ENCODE results near the gene POU5F1. TPM values are rescaled to one million over a fixed set of nuclear protein-coding genes. Genes with fewer than 3 reads are reported as not detected.
"Not testable (repeated sequence)": the region's sequence is repeated elsewhere in the genome, so short reads cannot be mapped to it uniquely, and the experiment has no call there.

Gene POU5F1
- total RNA-seq, 1 experiment from 2014 or later: 1.1 TPM

DNA sequence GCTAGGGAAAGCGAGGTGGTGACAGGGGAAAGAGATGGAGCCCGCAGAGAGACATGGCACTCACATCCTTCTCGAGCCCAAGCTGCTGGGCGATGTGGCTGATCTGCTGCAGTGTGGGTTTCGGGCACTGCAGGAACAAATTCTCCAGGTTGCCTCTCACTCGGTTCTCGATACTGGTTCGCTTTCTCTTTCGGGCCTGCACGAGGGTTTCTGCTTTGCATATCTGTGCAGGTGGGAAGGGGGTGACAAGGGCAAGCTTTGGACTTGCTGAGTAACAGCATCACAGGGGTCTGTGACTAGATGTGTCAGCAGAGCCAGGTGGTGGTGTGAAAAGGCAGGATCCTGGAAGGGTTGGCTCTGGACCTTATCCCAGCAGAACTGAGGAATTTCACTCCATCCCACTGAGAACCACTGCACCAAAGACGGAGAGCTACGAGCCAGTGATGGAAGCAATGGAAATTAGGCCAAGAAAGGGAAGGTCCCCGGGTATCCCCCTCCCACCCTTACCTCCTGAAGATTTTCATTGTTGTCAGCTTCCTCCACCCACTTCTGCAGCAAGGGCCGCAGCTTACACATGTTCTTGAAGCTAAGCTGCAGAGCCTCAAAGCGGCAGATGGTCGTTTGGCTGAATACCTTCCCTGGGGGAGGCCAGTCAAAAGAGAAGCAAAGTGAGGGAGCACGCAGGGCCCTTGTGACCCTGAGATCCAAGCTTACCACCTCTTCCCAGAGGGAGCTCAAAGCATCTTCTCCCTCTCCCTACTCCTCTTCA lies 5.2 kb downstream of the POU5F1 start:
- H3K36me3 ChIP-seq (ENCODE audit: control insufficient read depth, insufficient read depth, low read length); intact Hi-C loops (cut with micrococcal nuclease; ENCODE audit: unreplicated experiment); H3K27me3 ChIP-seq (ENCODE audit: control insufficient read depth, insufficient read depth, low read length); in situ Hi-C loops (cut with HindIII; ENCODE audit: low pct_unique_long_range_greater_than_20kb, low sequenced_read_pairs); BruUV-seq (replicated peaks); CTCF ChIA-PET; DNase-seq (ENCODE audit: low read depth, low spot score); H3K4me1 ChIP-seq (ENCODE audit: control insufficient read depth, insufficient read depth, low read length); H3K27ac ChIP-seq (ENCODE audit: low read length); H3K4me3 ChIP-seq (ENCODE audit: low read depth in 2 of 2, low read length in 2 of 2); H3K9me3 ChIP-seq (ENCODE audit: control insufficient read depth, insufficient read depth, low read depth, low read length); POLR2A ChIA-PET: not testable (repeated sequence)
- ATAC-seq: 0 out of 2 replicates have a peak, but pooled peaks have one; percentile 17

GRCh38 chr6:31164475-31165063 lies 5.9 kb downstream of the POU5F1 start:
- in situ Hi-C loops (cut with HindIII; ENCODE audit: low pct_unique_long_range_greater_than_20kb, low sequenced_read_pairs); H3K4me1 ChIP-seq (ENCODE audit: control insufficient read depth, insufficient read depth, low read length); H3K36me3 ChIP-seq (ENCODE audit: control insufficient read depth, insufficient read depth, low read length); intact Hi-C loops (cut with micrococcal nuclease; ENCODE audit: unreplicated experiment); H3K27ac ChIP-seq (ENCODE audit: low read length); BruUV-seq (replicated peaks); H3K9me3 ChIP-seq (ENCODE audit: control insufficient read depth, insufficient read depth, low read depth, low read length); H3K4me3 ChIP-seq (ENCODE audit: low read depth in 2 of 2, low read length in 2 of 2); DNase-seq (ENCODE audit: low read depth, low spot score); H3K27me3 ChIP-seq (ENCODE audit: control insufficient read depth, insufficient read depth, low read length); POLR2A ChIA-PET; CTCF ChIA-PET: not testable (repeated sequence)
- ATAC-seq: 0 out of 2 replicates have a peak, but pooled peaks have one; percentile 8

DNA sequence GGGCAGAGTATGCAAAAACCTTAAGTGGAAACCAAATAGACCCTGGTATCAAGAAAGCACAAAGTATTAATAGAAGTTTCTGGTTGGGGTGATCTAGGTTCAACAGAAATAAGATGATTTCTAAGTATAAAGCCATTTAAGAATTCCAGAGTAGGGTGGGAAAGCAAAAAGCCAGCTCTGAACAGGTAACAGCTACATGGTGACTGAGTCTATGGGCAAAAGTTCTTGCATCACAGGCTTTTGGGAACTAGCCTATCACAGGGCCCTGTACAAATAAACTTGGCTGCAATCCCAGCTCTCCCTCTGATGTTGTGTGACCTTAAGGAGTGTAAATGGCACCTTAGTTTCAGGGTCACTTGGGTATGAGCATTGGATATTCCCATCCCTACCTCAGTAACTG lies 6.6 kb downstream of the POU5F1 start:
- CTCF ChIA-PET: no interaction called here
- no peaks in the 10 kb centered on the region for H3K9me3 ChIP-seq (ENCODE audit: control insufficient read depth, insufficient read depth, low read depth, low read length)
- in situ Hi-C loops (cut with HindIII; ENCODE audit: low pct_unique_long_range_greater_than_20kb, low sequenced_read_pairs) (no loop called here), intact Hi-C loops (cut with micrococcal nuclease; ENCODE audit: unreplicated experiment) (no loop called here)
- POLR2A ChIA-PET: interaction anchor here (0.6 kb wide), 1 partner anchor 25 kb away, joined by 3 read pairs; the partner anchor contains the start of gene PSORS1C2
- ATAC-seq (no peak), DNase-seq (ENCODE audit: low read depth, low spot score) (no peak)
- BruUV-seq (replicated peaks): no TSS peak
- H3K4me1 ChIP-seq (ENCODE audit: control insufficient read depth, insufficient read depth, low read length): peaks cover 9% of the 10 kb centered on the region
- no peak overlapping the region for H3K27ac ChIP-seq (ENCODE audit: low read length)
- TF ChIP-seq REST (IDR thresholded peaks at IDR 0.05; ENCODE audit: insufficient read depth in 1 of 2, low read depth in 2 of 2, low read length in 1 of 2) (no peak), TCF7L2 (IDR thresholded peaks at IDR 0.05; ENCODE audit: low read depth, low read length) (no peak), SIN3A (IDR thresholded peaks at IDR 0.05; ENCODE audit: borderline replicate concordance, insufficient read depth, low read depth, low read length) (no peak), POLR2AphosphoS5 (IDR thresholded peaks at IDR 0.05; ENCODE audit: low read depth, low read length) (no peak)
- TF ChIP-seq, protein P1, sequence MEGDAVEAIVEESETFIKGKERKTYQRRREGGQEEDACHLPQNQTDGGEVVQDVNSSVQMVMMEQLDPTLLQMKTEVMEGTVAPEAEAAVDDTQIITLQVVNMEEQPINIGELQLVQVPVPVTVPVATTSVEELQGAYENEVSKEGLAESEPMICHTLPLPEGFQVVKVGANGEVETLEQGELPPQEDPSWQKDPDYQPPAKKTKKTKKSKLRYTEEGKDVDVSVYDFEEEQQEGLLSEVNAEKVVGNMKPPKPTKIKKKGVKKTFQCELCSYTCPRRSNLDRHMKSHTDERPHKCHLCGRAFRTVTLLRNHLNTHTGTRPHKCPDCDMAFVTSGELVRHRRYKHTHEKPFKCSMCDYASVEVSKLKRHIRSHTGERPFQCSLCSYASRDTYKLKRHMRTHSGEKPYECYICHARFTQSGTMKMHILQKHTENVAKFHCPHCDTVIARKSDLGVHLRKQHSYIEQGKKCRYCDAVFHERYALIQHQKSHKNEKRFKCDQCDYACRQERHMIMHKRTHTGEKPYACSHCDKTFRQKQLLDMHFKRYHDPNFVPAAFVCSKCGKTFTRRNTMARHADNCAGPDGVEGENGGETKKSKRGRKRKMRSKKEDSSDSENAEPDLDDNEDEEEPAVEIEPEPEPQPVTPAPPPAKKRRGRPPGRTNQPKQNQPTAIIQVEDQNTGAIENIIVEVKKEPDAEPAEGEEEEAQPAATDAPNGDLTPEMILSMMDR (IDR thresholded peaks at IDR 0.05): no peak
- H3K27me3 ChIP-seq (ENCODE audit: control insufficient read depth, insufficient read depth, low read length): no peaks in the 10 kb centered on the region
- no peaks in the 10 kb centered on the region for H3K36me3 ChIP-seq (ENCODE audit: control insufficient read depth, insufficient read depth, low read length)
- H3K4me3 ChIP-seq (ENCODE audit: low read depth in 2 of 2, low read length in 2 of 2): no peak overlapping the region

All from Panc1 (cell line).